Measurements from ENCODE around the gene CCHCR1.

DNA sequence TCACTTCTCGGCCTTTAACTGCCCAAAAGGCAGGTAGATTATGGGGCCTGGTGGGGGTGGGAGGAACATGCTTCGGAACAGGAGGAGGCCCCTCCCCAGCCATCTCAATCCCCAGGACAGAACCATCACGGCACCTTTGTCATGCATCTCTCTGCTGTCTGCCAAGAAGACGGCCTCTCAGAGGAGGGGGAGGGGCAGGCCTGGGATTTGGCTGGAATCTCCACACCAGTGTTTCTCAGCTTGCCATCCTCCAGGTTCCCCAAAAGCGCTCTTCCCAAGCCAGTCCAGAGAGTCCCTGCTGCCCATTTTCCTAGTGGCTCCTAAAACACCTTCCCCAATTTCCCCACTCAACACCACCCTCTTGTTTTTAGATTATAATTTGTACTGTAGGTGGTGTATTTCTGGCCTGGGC is 15.4 kb upstream of the CCHCR1 start:
- TF ChIP-seq CTCF (conservative IDR thresholded peaks at IDR 0.05), result no peak
- no peak for TF ChIP-seq EZH2 (IDR thresholded peaks at IDR 0.05; ENCODE audit: low read depth)

All from PC-9 (cell line).